Activated CD8-positive, alpha-beta memory T cell treated with anti-CD3 and anti-CD28 coated beads for 48 hours (primary cell): Measurements from ENCODE around the gene ORC2.
"Not testable (repeated sequence)": the region's sequence is repeated elsewhere in the genome, so short reads cannot be mapped to it uniquely, and the experiment has no call there.

Experiments used
- DNase-seq, 3 experiments: peaks; one replicate each; pipeline ENCODE4 v3.0.0-alpha.2; 2020; ENCODE audit warnings: low read depth in 2 of 3, low spot score in 2 of 3

Gene ORC2

GRCh38 chr2:200939832-200940231 lies 23.6 kb downstream of the ORC2 start:
- no peak for DNase-seq

GRCh38 chr2:200930947-200931626 lies 32.4 kb downstream of the ORC2 start:
- DNase-seq: no peak

- DNase-seq: no peak
These were observed 33.9 kb downstream of the ORC2 start for GRCh38 chr2:200929334-200930249.

DNA sequence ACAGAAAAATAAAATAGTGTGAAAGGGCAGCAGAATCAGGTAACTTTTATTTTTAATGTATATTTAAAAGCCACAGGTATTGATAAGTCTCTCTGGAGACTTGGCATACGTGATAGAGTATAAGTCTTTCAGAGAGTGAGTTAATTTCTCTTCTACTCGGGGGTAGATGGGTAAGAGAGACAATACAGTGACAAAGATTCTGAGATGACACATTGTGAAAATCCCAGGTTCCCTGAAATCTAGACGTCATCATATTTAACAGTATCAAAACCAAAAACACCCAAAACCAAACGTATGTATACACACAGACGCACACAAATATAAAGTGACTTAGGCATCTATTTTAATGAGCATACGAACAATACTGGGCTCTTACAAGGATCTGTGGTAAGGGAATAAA lies 41.0 kb downstream of the ORC2 start:
- no peak for DNase-seq

GRCh38 chr2:200913654-200914053 lies 49.8 kb downstream of the ORC2 start:
- no peak for DNase-seq

GRCh38 chr2:200909958-200910357 lies 53.5 kb downstream of the ORC2 start:
- DNase-seq: no peak

- DNase-seq: peak in 1 of 3 experiments; percentile 17
These were observed 57.7 kb downstream of the ORC2 start for GRCh38 chr2:200905618-200906296.

GRCh38 chr2:200901459-200902072 lies 61.9 kb downstream of the ORC2 start:
- peak in 1 of 3 experiments; percentile 31 for DNase-seq

- DNase-seq: no peak
These were observed 64.0 kb downstream of the ORC2 start for GRCh38 chr2:200899482-200899881.

- peak; percentile 93 to 98 (median 94) for DNase-seq
These were observed 74.5 kb downstream of the ORC2 start, which contains the start of the genes NIF3L1 and PPIL3 for GRCh38 chr2:200888704-200889625. TSS of gene NIF3L1 (plus strand) at chr2:200889371. CDS start at chr2:200891944, 2,573 bp downstream. TSS of gene PPIL3 (minus strand) at chr2:200889077. CDS start at chr2:200887615, 1,462 bp downstream.

GRCh38 chr2:200881715-200882249 lies 81.7 kb downstream of the ORC2 start:
- not testable (repeated sequence) for DNase-seq

- no peak for DNase-seq
These were observed 85.1 kb downstream of the ORC2 start for GRCh38 chr2:200878289-200878880.

GRCh38 chr2:200877443-200877842 lies 86.0 kb downstream of the ORC2 start:
- no peak for DNase-seq

DNA sequence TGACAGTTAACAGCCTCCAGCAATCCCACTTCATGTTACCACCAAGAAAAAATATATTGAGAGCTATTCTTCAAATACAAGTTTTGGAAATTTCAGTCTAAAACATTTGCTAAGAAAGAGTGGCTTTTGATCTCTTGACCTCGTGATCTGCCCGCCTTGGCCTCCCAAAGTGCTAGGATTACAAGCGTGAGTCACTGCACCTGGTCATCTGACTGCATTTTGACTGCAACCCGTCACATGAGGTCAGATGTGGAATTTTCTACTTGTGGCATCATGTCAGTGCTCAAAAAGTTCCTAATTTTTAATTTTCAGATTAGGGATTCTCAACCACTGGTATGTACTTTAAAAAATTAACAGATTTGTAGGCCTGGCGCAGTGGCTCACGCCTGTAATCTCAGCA lies 89.9 kb downstream of the ORC2 start:
- DNase-seq: no peak

- no peak for DNase-seq
These were observed 92.3 kb downstream of the ORC2 start for GRCh38 chr2:200871151-200871550.

DNA sequence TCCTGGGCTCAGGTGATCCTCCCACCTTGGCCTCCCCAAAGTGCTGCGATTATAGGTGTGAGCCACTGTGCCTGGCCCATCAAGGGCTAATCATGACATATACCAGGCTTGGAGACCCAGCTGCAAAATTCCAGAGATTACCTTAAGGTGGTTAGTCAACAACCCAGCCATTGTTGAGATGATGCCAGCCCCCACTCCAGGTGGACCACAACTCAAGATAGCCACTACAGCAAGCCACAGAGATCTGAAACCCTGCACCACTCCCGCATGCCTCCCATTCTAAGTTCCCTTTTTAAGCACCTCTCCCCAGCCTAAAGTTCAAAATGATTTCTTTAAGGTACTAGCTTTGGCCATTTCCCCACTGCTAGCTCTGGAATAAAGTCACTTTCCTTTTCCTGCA lies 94.4 kb downstream of the ORC2 start:
- DNase-seq: no peak

DNA sequence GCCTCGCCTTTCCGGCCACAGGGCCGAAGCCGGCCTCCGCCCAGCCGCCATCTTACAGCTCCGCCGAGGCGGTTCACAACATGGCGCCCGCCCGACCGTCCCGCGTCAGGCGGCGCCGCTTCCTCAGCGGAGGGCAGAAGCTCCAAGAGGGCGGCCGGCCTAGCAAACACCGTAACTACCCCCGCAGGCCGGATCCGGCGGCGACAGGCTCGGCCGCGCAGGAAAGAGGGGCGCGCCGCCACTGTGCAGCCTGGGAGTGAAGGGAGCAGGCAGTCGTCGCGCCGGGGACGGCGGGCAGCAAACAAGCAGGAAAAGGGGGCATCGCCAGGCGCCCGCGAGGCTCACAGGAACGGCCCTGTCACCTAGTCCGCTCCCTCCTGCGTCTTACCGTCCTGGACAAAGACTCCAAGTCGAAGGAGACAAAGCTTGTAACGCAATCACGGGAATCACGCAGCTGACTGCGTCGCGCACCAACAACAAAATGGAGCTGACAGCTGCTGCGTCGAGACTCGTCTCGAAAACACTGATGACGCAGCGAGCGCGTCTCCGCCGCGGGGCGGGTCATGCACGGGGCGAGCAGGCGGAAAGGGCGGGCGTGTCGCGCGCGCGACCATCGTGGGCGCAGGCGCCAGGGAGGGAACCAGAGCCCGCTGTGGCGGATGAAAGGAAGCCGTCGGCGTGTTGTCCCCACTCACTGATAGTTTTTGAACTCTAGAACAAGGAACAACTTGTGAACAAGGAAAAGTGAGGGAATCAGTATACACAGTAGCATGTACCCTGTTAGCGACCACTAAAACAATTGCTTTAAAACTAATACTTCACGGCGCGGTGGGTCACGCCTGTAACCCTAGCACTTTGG lies 99.1 kb downstream of the ORC2 start, which contains the start of gene CLK1:
Gene CLK1, minus strand, starts transcription at position 483 of the 859 bp plus-strand sequence. CDS start 2,796 bp downstream, outside the sequence.
- peak; percentile 88 to 95 (median 90) for DNase-seq

DNA sequence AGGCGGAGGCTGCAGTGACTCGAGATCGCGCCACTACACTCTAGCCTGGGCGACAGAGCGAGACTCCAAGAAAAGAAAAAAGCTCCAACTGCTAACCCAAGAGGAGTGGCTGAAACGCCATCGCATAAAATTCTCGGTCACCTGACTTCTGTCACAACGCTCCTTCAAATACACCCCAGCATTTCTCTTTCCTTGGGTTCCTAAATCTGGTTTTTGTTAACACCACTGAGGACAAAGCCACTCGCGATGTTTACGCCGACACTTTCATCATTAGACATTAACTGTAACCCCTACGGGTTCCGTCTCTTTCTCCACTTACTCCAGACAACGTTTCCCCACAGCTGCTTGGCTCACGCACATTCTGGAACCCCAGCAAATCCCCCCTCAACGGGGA lies 99.7 kb downstream of the ORC2 start:
- no peak for DNase-seq
